HUES6 (cell line): ENCODE results near the gene HS3ST1.

Source experiments
- H3K27ac ChIP-seq: 2 replicates; pipeline ENCODE4 v1.7.0; 2013; ENCODE audit warnings: low read depth, mild to moderate bottlenecking, low read length, inconsistent platforms
- H3K27me3 ChIP-seq: 2 replicates; pipeline ENCODE4 v1.6.1; 2013; ENCODE audit warnings: low read length; ENCODE audit not compliant: control insufficient read depth, insufficient read depth
- H3K36me3 ChIP-seq: 2 replicates; pipeline ENCODE4 v1.6.1; 2013; ENCODE audit warnings: low read length; ENCODE audit not compliant: control insufficient read depth, insufficient read depth
- H3K4me1 ChIP-seq: 2 replicates; pipeline ENCODE4 v1.6.1; 2013; ENCODE audit warnings: low read length; ENCODE audit not compliant: control insufficient read depth, insufficient read depth
- H3K4me3 ChIP-seq: 2 replicates; pipeline ENCODE4 v1.5.1; 2013; ENCODE audit warnings: low read depth, low read length
- H3K9ac ChIP-seq: one replicate; pipeline ENCODE4 v1.6.1; 2013; ENCODE audit warnings: mild to moderate bottlenecking, low read length
- H3K9me3 ChIP-seq: 2 replicates; pipeline ENCODE4 v1.6.1; 2013; ENCODE audit warnings: low read depth, low read length; ENCODE audit not compliant: control insufficient read depth, insufficient read depth

The HS3ST1 gene

DNA sequence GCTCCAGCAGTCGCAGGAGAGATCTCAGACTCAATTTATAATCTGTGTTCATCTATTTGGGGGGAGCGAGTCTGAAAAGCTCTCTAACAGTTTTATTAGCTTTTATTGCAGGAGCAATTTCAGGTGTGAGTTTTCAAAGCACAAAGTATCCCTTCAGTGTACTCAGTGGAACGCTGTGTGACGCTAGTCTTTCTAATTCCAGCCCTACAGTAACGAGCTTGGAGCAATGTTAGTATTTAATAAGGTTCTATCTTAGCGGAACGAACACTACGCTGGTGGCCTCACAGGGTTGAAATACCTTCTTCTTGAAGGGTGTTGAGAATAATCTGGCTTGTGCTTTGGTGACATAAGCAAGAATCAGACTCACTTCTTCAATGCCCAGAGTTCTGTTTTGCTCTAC lies 8.4 kb downstream of the HS3ST1 start:
- no peak overlapping the region for H3K9ac ChIP-seq
- no peak overlapping the region for H3K27ac ChIP-seq
- no peak overlapping the region for H3K4me3 ChIP-seq
- H3K9me3 ChIP-seq = no peaks in the 10 kb centered on the region
- H3K36me3 ChIP-seq = no peaks in the 10 kb centered on the region
- no peaks in the 10 kb centered on the region for H3K27me3 ChIP-seq
- peaks cover 16% of the 10 kb centered on the region; the same call in 1 of the 2 replicates for H3K4me1 ChIP-seq

DNA sequence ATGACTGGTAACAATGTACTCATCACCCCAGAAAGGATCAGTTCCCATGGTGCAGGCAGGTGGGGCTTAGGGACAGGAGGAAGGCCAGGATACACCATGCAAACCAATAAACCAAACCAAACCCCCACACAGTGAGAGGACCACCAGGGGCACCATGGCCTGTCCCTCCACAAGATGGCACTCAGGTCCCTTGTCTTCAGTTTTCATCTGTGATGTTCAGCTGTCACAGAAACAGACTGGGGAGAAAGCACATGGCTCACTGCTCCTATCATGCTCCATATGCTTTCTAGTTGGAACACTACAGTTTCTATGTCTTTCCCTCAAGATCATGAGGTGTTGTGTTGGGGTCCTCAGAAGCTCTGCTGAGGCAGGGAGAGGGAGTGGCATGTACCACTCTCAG lies 10.1 kb downstream of the HS3ST1 start:
- no peak overlapping the region for H3K9ac ChIP-seq
- H3K9me3 ChIP-seq = no peaks in the 10 kb centered on the region
- H3K4me3 ChIP-seq = no peak overlapping the region
- no peaks in the 10 kb centered on the region for H3K36me3 ChIP-seq
- H3K27me3 ChIP-seq = no peaks in the 10 kb centered on the region
- H3K27ac ChIP-seq = no peak overlapping the region
- H3K4me1 ChIP-seq = peaks cover 14% of the 10 kb centered on the region; the same call in 1 of the 2 replicates

DNA sequence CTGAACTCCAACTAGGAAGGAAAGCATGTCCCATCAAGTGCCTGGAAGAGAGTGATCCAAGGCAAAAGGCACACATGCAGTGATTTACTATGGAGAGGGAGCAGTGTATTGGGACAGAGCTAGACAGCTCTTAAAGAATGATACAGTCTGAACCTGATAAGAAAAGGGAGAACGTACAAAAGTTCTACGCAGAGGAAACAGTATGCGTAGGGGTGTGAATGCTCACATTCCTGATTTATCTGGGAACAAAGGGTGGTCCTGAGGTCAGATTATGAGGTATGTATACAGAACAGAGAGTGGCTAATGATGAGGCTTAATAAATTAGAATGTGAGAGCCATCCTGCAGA lies 12.0 kb downstream of the HS3ST1 start:
- Histone ChIP-seq H3K27ac (no peak overlapping the region), H3K4me3 (no peak overlapping the region), H3K9me3 (no peaks in the 10 kb centered on the region), H3K27me3 (no peaks in the 10 kb centered on the region), H3K9ac (no peak overlapping the region), H3K4me1 (peaks cover 5% of the 10 kb centered on the region; the same call in 1 of the 2 replicates), H3K36me3 (no peaks in the 10 kb centered on the region)

DNA sequence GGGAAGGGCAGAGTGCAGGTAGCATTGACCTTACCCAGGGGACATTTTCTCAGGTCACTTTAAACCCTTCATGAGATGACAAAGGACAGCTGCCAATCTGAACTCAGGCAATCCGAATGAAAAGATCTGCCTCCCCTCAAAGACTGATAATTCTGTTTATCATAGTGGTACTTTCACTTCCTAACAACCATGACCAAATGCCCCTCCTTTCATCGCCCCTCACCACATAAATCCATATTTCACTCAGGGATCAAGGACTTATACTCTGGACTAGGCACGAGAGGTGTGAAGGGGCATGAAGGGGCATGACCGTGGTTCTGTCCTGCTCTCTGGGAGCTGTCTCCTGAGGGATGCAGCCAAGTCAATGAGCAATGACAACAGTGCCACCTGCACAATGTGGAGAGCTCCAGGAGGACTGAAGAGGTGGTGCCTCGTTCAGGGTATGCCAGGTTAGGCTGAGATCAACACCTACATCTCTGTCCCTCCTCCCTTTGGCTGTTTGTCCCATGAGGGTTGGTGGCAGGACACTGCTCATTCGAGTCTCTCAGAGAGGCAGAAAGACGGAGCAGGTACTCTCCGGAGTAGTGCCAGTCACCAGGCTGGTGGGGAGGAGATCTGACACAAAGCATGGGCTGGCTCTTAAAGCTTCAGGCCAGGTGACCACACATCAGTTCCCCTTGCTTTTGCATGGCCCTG lies 12.5 kb downstream of the HS3ST1 start:
- no peak overlapping the region for H3K4me3 ChIP-seq
- peaks cover 2% of the 10 kb centered on the region; the same call in 1 of the 2 replicates for H3K4me1 ChIP-seq
- no peaks in the 10 kb centered on the region for H3K27me3 ChIP-seq
- no peaks in the 10 kb centered on the region for H3K36me3 ChIP-seq
- no peaks in the 10 kb centered on the region for H3K9me3 ChIP-seq
- no peak overlapping the region for H3K9ac ChIP-seq
- H3K27ac ChIP-seq = no peak overlapping the region

DNA sequence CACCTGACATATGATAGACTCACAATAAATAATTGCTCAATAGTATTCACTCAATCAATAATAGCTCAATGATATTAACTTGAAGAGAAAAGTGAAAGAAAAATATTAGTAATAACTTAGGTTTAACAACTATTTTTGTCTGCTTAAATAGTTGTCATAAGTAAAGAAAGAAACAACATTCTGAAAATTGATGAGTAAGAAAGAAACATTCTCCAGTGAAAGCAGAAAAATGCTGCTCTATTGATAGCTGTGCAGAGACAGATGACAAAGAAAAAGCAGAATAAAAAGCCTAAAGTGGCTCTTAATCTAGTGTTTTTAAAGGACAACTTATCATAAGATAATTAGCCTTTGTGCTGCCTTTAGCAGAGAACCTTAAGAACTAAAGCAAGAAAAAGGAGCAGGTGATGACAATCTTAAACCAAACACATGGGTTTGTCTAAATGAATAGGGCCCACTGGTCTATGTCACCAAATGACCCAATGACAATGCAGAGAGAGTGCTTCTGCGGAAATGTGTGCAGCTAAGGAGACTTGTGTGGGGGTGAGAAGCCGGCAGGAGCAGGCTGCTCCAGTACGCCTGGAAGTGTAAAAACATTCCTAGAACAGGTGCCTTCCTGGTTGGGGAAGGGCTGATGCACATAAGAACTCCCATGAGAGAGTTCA lies 13.2 kb downstream of the HS3ST1 start:
- H3K4me1 ChIP-seq = no peaks in the 10 kb centered on the region; the same call in 1 of the 2 replicates
- H3K9ac ChIP-seq = no peak overlapping the region
- no peaks in the 10 kb centered on the region for H3K9me3 ChIP-seq
- H3K36me3 ChIP-seq = no peaks in the 10 kb centered on the region
- H3K27ac ChIP-seq = no peak overlapping the region
- H3K4me3 ChIP-seq = no peak overlapping the region
- H3K27me3 ChIP-seq = no peaks in the 10 kb centered on the region

DNA sequence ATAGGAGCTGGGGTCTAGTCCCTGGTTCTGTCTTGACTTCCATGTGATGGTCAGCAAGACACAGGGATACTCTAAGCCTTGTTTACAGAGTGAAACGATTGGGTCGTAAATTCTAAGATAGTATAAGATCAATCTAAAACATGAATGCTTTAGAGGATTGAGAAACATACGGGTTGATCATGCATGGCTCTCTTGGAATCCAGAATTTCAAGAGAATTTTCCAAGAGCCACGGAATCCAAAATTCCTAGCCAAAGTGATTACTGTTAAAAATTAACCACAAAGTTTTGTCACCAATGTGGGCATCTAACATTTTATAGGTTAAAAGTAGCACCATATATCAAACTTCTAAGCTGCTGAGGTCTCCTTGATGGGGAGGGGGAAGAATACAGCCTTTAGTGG lies 16.5 kb downstream of the HS3ST1 start:
- H3K4me1 ChIP-seq = peaks cover 6% of the 10 kb centered on the region
- H3K27ac ChIP-seq = no peak overlapping the region
- H3K36me3 ChIP-seq = no peaks in the 10 kb centered on the region
- no peak overlapping the region for H3K4me3 ChIP-seq
- no peak overlapping the region for H3K9ac ChIP-seq
- no peaks in the 10 kb centered on the region for H3K9me3 ChIP-seq
- no peaks in the 10 kb centered on the region for H3K27me3 ChIP-seq

DNA sequence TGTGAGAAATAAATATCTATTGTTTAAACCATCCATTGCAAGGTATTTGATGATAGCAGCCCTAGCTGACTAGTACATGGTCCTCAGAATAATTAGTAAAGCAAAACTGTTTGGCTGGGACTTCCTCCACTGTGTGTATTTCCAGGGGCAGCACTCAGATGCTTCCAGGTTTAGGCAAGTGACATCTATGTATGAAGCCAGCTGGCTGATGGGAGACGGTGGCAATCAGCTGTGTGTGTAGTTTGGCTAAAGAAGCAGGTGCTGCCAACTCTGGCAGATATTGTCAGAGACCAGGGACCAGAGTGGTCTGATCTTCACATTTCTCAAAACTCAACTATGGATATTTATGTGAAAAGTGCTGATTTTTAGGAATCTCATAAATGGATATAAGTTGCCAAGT lies 19.1 kb downstream of the HS3ST1 start:
- no peak overlapping the region for H3K27ac ChIP-seq
- peaks cover 16% of the 10 kb centered on the region for H3K4me1 ChIP-seq
- no peak overlapping the region for H3K4me3 ChIP-seq
- H3K9ac ChIP-seq = no peak overlapping the region
- H3K27me3 ChIP-seq = no peaks in the 10 kb centered on the region
- H3K9me3 ChIP-seq = no peaks in the 10 kb centered on the region
- H3K36me3 ChIP-seq = no peaks in the 10 kb centered on the region

DNA sequence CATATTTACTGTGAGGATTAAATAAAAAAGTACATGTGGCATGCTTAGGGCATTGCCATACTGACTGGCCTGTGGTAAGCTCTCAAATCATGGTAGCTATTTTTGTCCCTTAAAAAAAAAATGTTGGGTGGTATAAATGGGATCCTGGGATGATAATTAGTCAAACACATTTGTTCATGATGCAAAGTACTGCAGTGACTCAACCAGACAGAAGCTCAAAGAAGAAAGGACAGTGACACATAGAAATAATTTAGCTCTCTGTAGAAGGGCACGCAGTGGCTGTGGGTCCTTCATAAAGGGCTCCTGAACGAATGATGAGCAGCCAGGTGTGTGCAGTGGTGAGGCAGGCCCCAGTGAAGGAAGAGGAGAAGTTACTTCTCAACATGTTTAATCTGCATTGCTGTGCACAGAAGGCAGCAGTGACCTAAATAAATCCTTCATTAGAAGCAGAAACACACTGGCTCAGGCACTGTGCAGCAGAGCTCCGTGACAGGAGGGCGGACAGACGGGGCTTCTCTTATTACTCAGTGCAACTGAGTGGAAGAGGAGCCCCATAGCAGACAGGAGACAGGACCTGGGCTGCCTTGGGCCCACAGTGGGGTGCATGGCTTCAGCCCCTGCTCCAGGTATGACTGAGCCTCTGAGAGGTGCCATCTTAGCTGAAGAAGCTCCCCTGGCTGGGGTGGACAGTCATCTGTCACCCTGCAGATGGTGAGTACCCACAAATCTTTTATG lies 20.3 kb downstream of the HS3ST1 start:
- no peaks in the 10 kb centered on the region for H3K36me3 ChIP-seq
- no peak overlapping the region for H3K4me3 ChIP-seq
- H3K9ac ChIP-seq = no peak overlapping the region
- H3K4me1 ChIP-seq = peaks cover 16% of the 10 kb centered on the region
- no peak overlapping the region for H3K27ac ChIP-seq
- H3K27me3 ChIP-seq = no peaks in the 10 kb centered on the region
- H3K9me3 ChIP-seq = no peaks in the 10 kb centered on the region

DNA sequence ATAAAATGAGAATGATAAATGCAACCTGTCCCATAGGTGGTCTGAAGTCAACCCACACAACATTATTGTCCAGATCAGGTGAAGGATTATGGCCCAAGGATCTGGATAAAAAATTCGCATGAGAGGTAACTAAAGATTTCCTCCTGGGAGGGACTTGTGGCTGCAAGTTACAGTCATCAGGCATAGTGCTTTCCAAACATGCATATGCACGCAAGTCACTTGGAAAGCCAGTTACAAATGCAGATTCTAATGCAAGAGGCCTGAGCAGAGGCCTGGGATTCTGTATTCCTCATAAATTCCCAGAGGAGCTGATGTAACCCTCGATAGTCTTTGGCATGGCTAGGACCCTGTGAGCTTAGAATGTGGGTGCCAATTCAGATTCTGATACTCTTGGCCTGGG lies 21.1 kb downstream of the HS3ST1 start:
- no peaks in the 10 kb centered on the region for H3K9me3 ChIP-seq
- no peak overlapping the region; the same call in 1 of the 2 replicates for H3K27ac ChIP-seq
- peaks cover 16% of the 10 kb centered on the region for H3K4me1 ChIP-seq
- H3K4me3 ChIP-seq = no peak overlapping the region
- no peak overlapping the region for H3K9ac ChIP-seq
- H3K27me3 ChIP-seq = no peaks in the 10 kb centered on the region
- no peaks in the 10 kb centered on the region for H3K36me3 ChIP-seq

DNA sequence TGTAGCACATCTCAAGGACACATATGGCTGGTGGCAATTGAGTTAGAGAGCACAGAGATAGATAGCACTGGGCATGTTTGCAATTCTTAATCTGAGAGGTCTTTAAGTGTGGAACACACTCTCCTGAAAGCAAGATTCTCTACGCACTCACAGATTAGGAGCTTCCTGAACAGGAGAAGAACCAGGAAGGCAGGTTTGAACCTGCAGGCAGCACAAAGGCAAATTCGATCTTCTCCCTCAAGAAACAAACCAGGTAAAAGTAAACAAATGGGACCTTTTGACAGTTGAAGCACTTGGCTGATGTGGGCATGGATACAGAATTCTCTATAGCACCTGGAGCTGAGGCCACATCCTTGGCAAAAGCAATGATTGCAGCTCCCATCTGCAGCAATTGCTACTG lies 24.3 kb downstream of the HS3ST1 start:
- Histone ChIP-seq H3K9ac (no peak overlapping the region), H3K27me3 (no peaks in the 10 kb centered on the region), H3K27ac (no peak overlapping the region), H3K4me1 (peaks cover 16% of the 10 kb centered on the region), H3K36me3 (peaks cover 3% of the 10 kb centered on the region; the same call in 1 of the 2 replicates), H3K9me3 (no peaks in the 10 kb centered on the region), H3K4me3 (no peak overlapping the region)

DNA sequence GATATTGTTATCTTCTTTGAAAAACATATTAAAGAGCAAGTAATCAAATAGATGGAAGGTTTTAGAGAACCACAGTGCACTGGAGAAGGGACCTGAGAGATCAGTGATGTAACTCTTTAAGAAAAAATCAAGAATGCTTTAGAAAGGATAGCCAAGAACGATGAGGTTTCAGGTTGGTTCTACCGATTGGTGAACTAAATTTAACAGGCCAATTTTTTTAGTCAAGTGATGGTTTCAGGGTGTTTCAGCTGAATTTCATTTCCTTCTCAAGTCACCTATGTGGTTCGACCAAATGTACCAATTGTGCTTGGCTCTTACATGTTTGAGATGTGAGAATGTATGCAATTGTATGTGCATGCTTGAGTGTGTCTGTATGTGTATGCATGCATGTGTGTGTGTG lies 26.5 kb downstream of the HS3ST1 start:
- Histone ChIP-seq H3K4me3 (no peak overlapping the region), H3K9me3 (no peaks in the 10 kb centered on the region), H3K9ac (no peak overlapping the region), H3K36me3 (peaks cover 6% of the 10 kb centered on the region; the same call in 1 of the 2 replicates), H3K27me3 (no peaks in the 10 kb centered on the region), H3K27ac (no peak overlapping the region), H3K4me1 (peaks cover 15% of the 10 kb centered on the region)
